Neural cell (in vitro differentiated cells): ENCODE results near the gene RPL13A.

ENCODE experiments used
- POLR2AphosphoS5 ChIP-seq: IDR thresholded peaks from 2 replicates; pipeline ENCODE4 v1.6.1; 2012
- REST ChIP-seq: IDR thresholded peaks from 2 replicates; pipeline ENCODE4 v1.6.1; 2012; ENCODE audit warnings: borderline replicate concordance
- TF ChIP-seq, protein P1 (sequence below): fragments of 450-650 bp; IDR thresholded peaks from 2 replicates; pipeline ENCODE4 v1.5.1; 2014; ENCODE audit warnings: antibody characterized with exemption, mild to moderate bottlenecking, moderate library complexity; ENCODE audit not compliant: poor library complexity, severe bottlenecking

DNA sequence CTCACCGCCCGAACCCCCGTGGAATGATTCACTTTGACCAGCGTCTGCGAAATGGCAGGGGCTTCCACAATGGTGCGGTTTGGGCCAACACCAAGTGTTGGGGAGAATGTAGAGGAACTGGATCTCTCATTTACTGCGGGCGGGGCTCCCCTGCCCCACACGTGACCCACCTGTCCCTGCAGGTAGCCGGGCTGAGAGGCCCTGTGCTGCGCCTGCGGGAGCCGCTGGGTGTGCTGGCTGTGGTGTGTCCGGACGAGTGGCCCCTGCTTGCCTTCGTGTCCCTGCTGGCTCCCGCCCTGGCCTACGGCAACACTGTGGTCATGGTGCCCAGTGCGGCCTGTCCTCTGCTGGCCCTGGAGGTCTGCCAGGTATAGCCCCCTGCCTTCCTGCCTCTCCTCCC lies 19.2 kb upstream of the RPL13A start:
- no peak for TF ChIP-seq REST
- TF ChIP-seq POLR2AphosphoS5: no peak
- TF ChIP-seq, protein P1, sequence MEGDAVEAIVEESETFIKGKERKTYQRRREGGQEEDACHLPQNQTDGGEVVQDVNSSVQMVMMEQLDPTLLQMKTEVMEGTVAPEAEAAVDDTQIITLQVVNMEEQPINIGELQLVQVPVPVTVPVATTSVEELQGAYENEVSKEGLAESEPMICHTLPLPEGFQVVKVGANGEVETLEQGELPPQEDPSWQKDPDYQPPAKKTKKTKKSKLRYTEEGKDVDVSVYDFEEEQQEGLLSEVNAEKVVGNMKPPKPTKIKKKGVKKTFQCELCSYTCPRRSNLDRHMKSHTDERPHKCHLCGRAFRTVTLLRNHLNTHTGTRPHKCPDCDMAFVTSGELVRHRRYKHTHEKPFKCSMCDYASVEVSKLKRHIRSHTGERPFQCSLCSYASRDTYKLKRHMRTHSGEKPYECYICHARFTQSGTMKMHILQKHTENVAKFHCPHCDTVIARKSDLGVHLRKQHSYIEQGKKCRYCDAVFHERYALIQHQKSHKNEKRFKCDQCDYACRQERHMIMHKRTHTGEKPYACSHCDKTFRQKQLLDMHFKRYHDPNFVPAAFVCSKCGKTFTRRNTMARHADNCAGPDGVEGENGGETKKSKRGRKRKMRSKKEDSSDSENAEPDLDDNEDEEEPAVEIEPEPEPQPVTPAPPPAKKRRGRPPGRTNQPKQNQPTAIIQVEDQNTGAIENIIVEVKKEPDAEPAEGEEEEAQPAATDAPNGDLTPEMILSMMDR: no peak
